Measurements from ENCODE around the gene UXS1. TPM values are rescaled to one million over a fixed set of nuclear protein-coding genes. Genes with fewer than 3 reads are reported as not detected.
"Not testable (repeated sequence)": the region's sequence is repeated elsewhere in the genome, so short reads cannot be mapped to it uniquely, and the experiment has no call there.

Gene UXS1
- total RNA-seq, 4 donors from 2014 or later, result 8.0 to 46.9 (median 18.4) TPM

DNA sequence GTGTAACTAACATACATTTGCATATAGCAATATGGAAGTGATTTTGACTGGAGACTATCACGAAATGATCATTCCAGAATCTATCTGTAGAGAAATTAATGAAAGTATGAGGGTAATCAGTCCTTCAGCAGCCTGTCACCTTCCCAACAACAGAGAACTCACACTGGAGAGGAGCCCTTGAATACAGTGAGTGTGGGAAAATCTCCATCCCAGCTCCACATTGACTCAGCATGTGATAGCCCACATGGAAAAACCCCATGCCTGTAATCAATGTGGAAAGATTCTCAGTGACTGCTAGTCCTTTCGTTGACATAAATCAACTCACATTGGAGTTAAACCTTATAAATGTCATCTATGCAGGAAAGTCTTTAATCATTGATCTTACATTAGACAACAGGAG lies 13.1 kb upstream of the UXS1 start:
- no peak for ATAC-seq
- Histone ChIP-seq H3K27me3 (no peaks in the 10 kb centered on the region), H3K36me3 (no peaks in the 10 kb centered on the region), H3K4me3 (no peak overlapping the region), H3K27ac (no peak overlapping the region), H3K9me3 (no peaks in the 10 kb centered on the region), H3K4me1 (no peaks in the 10 kb centered on the region)
- no peak for DNase-seq
- intact Hi-C loops (cut with DNase I; ENCODE audit: low total_unique reads), result no loop called here
- in situ Hi-C loops (cut with MboI; ENCODE audit: low sequenced_read_pairs in 4 of 4), result no loop called here
- no peak for TF ChIP-seq CTCF (IDR thresholded peaks at IDR 0.05 in 4 of 5, conservative IDR thresholded peaks at IDR 0.05 in 1 of 5)
- no peak for TF ChIP-seq POLR2A (IDR thresholded peaks at IDR 0.05)

GRCh38 chr2:106205488-106205887 lies 11.4 kb upstream of the UXS1 start:
- Histone ChIP-seq H3K27me3 (no peaks in the 10 kb centered on the region), H3K36me3 (no peaks in the 10 kb centered on the region), H3K4me3 (no peak overlapping the region), H3K4me1 (no peaks in the 10 kb centered on the region), H3K27ac (no peak overlapping the region), H3K9me3 (no peaks in the 10 kb centered on the region)
- DNase-seq, result no peak
- TF ChIP-seq POLR2A (IDR thresholded peaks at IDR 0.05) (no peak), CTCF (IDR thresholded peaks at IDR 0.05 in 4 of 5, conservative IDR thresholded peaks at IDR 0.05 in 1 of 5) (no peak)
- ATAC-seq, result no peak
- in situ Hi-C loops (cut with MboI; ENCODE audit: low sequenced_read_pairs in 4 of 4) (no loop called here), intact Hi-C loops (cut with DNase I; ENCODE audit: low total_unique reads) (no loop called here)

GRCh38 chr2:106204551-106204950 lies 10.4 kb upstream of the UXS1 start:
- H3K36me3 ChIP-seq; ATAC-seq; H3K4me3 ChIP-seq; in situ Hi-C loops (cut with MboI; ENCODE audit: low sequenced_read_pairs in 4 of 4); DNase-seq; H3K9me3 ChIP-seq; H3K4me1 ChIP-seq; intact Hi-C loops (cut with DNase I; ENCODE audit: low total_unique reads); H3K27me3 ChIP-seq; H3K27ac ChIP-seq: not testable (repeated sequence)

- Histone ChIP-seq H3K4me1 (no peaks in the 10 kb centered on the region), H3K36me3 (no peaks in the 10 kb centered on the region), H3K9me3 (no peaks in the 10 kb centered on the region), H3K27ac (no peak overlapping the region), H3K4me3 (no peak overlapping the region), H3K27me3 (no peaks in the 10 kb centered on the region)
- ATAC-seq (no peak), DNase-seq (no peak)
- in situ Hi-C loops (cut with MboI; ENCODE audit: low sequenced_read_pairs in 4 of 4) (no loop called here), intact Hi-C loops (cut with DNase I; ENCODE audit: low total_unique reads) (no loop called here)
- TF ChIP-seq CTCF (IDR thresholded peaks at IDR 0.05 in 4 of 5, conservative IDR thresholded peaks at IDR 0.05 in 1 of 5), result no peak
- TF ChIP-seq POLR2A (IDR thresholded peaks at IDR 0.05), result no peak
Observed at GRCh38 chr2:106201661-106202060, 7.6 kb upstream of the UXS1 start.

DNA sequence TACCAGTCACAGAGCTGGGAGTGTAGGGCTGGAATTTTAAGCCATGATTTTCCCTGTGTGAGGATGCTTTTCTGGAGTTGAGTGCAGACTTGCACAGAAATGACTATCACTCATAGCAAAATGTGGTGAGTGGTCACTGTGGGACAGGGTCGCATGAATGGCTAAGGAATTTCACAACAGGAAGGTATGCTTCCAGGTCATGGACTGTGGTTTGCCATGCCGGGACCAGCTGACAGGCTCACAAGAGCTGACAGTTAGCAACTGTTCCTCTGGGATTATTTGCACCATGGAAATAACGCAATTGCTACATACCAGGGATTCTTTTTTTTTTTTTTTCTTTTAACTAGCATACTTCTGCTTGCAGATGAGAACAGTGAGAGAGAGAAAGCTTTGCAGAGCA lies 3.8 kb upstream of the UXS1 start:
- no peaks in the 10 kb centered on the region for H3K36me3 ChIP-seq
- intact Hi-C loops (cut with DNase I; ENCODE audit: low total_unique reads), result loop anchor here (10.0 kb wide), 1 partner anchor 863 kb away; the partner anchor contains the start of gene C2orf49
- ATAC-seq, result no peak
- peak in 1 of 2 donors; percentile 19 for DNase-seq
- no peak overlapping the region for H3K4me3 ChIP-seq
- TF ChIP-seq POLR2A (IDR thresholded peaks at IDR 0.05) (no peak), CTCF (IDR thresholded peaks at IDR 0.05 in 4 of 5, conservative IDR thresholded peaks at IDR 0.05 in 1 of 5) (no peak)
- H3K27ac ChIP-seq, result no peak overlapping the region
- H3K27me3 ChIP-seq, result no peaks in the 10 kb centered on the region
- in situ Hi-C loops (cut with MboI; ENCODE audit: low sequenced_read_pairs in 4 of 4), result no loop called here
- H3K4me1 ChIP-seq, result peaks cover 11 to 12% of the 10 kb centered on the region in 2 donors
- H3K9me3 ChIP-seq, result no peaks in the 10 kb centered on the region

All from gastrocnemius medialis (tissue), 4 donors.